T-helper 17 cell (primary cell): ENCODE measurements around the gene PDZRN3. TPM values are rescaled to one million over a fixed set of nuclear protein-coding genes. Genes with fewer than 3 reads are reported as not detected.
"Not testable (repeated sequence)": the region's sequence is repeated elsewhere in the genome, so short reads cannot be mapped to it uniquely, and the experiment has no call there.

Experiments used
- ATAC-seq: fragments of 150-1000 bp; cut with Tn5 transposase; 2 replicates; pipeline ENCODE4 v1.10.0; 2021; ENCODE audit warnings: mild to moderate bottlenecking, moderate library complexity
- DNase-seq, 3 donors: peaks; one replicate each; pipeline versions ENCODE4 v3.0.0 to v3.0.0-alpha.2; 2020 to 2021
- H3K9me3 ChIP-seq: one replicate; pipeline ENCODE4 v1.7.0; 2013; ENCODE audit warnings: low read length, mild to moderate bottlenecking; ENCODE audit not compliant: control insufficient read depth, poor library complexity, severe bottlenecking
- H3K27ac Mint-ChIP-seq: one replicate; pipeline ENCODE4 v1.8.0; 2022; ENCODE audit warnings: mild to moderate bottlenecking, moderate library complexity, mixed read lengths
- H3K27me3 Mint-ChIP-seq: one replicate; pipeline ENCODE4 v1.8.0; 2022; ENCODE audit warnings: mixed read lengths
- H3K36me3 Mint-ChIP-seq: one replicate; pipeline ENCODE4 v1.8.0; 2022; ENCODE audit warnings: low read depth, mixed read lengths
- H3K4me1 Mint-ChIP-seq: one replicate; pipeline ENCODE4 v1.8.0; 2022; ENCODE audit warnings: mild to moderate bottlenecking, mixed read lengths
- H3K4me3 Mint-ChIP-seq: one replicate; pipeline ENCODE4 v1.8.0; 2022; ENCODE audit warnings: mild to moderate bottlenecking, moderate library complexity, mixed read lengths
- total RNA-seq, 4 donors: library from RNA in 2 of 4; stranded (reverse) in 2 of 4; gene quantifications; one replicate each; pipeline ENCODE4 v1.2.3 and lab custom pipeline; 2022 to 2026

Gene PDZRN3
- total RNA-seq, 2 donors from 2014 or later: not detected

- ATAC-seq (no peak), DNase-seq (no peak)
- no peak overlapping the region for H3K4me3 Mint-ChIP-seq
- no peaks in the 10 kb centered on the region for H3K9me3 ChIP-seq
- peaks cover 2% of the 10 kb centered on the region for H3K4me1 Mint-ChIP-seq
- peaks cover 35% of the 10 kb centered on the region for H3K27me3 Mint-ChIP-seq
- H3K27ac Mint-ChIP-seq: no peak overlapping the region
- no peaks in the 10 kb centered on the region for H3K36me3 Mint-ChIP-seq
Measured at GRCh38 chr3:73573204-73573603, 51.5 kb downstream of the PDZRN3 start.

- no peak overlapping the region for H3K4me3 Mint-ChIP-seq
- peaks cover 35% of the 10 kb centered on the region for H3K27me3 Mint-ChIP-seq
- H3K9me3 ChIP-seq: no peaks in the 10 kb centered on the region
- ATAC-seq: no peak
- H3K36me3 Mint-ChIP-seq: no peaks in the 10 kb centered on the region
- no peak for DNase-seq
- peaks cover 2% of the 10 kb centered on the region for H3K4me1 Mint-ChIP-seq
- H3K27ac Mint-ChIP-seq: no peak overlapping the region
Measured at GRCh38 chr3:73572368-73572767, 52.4 kb downstream of the PDZRN3 start.

- Mint-ChIP-seq H3K4me1 (peaks cover 2% of the 10 kb centered on the region), H3K27me3 (peaks cover 35% of the 10 kb centered on the region), H3K27ac (no peak overlapping the region), H3K36me3 (no peaks in the 10 kb centered on the region), H3K4me3 (no peak overlapping the region)
- ATAC-seq: no peak
- H3K9me3 ChIP-seq: no peaks in the 10 kb centered on the region
- DNase-seq: no peak
Measured at GRCh38 chr3:73571238-73571794, 53.4 kb downstream of the PDZRN3 start.

- peaks cover 35% of the 10 kb centered on the region for H3K27me3 Mint-ChIP-seq
- H3K4me3 Mint-ChIP-seq: no peak overlapping the region
- H3K4me1 Mint-ChIP-seq: peaks cover 2% of the 10 kb centered on the region
- no peaks in the 10 kb centered on the region for H3K36me3 Mint-ChIP-seq
- H3K27ac Mint-ChIP-seq: no peak overlapping the region
- no peaks in the 10 kb centered on the region for H3K9me3 ChIP-seq
- DNase-seq (no peak), ATAC-seq (no peak)
Measured at GRCh38 chr3:73569246-73569760, 55.4 kb downstream of the PDZRN3 start.

GRCh38 chr3:73568371-73568862, 56.3 kb downstream of the PDZRN3 start:
- H3K27me3 Mint-ChIP-seq: peaks cover 35% of the 10 kb centered on the region
- peaks cover 2% of the 10 kb centered on the region for H3K4me1 Mint-ChIP-seq
- no peaks in the 10 kb centered on the region for H3K36me3 Mint-ChIP-seq

GRCh38 chr3:73565374-73565773, 59.4 kb downstream of the PDZRN3 start:
- not testable (repeated sequence) for H3K27me3 Mint-ChIP-seq, ATAC-seq, H3K36me3 Mint-ChIP-seq

More at GRCh38 chr3:73568371-73568862, 56.3 kb downstream of the PDZRN3 start:
- DNase-seq (no peak), ATAC-seq (no peak)
- no peak overlapping the region for H3K4me3 Mint-ChIP-seq
- H3K27ac Mint-ChIP-seq: no peak overlapping the region
- no peaks in the 10 kb centered on the region for H3K9me3 ChIP-seq

GRCh38 chr3:73563896-73564582, 60.7 kb downstream of the PDZRN3 start:
- Mint-ChIP-seq H3K4me1 (no peaks in the 10 kb centered on the region), H3K27ac (no peak overlapping the region), H3K27me3 (no peaks in the 10 kb centered on the region), H3K36me3 (no peaks in the 10 kb centered on the region), H3K4me3 (no peak overlapping the region)
- DNase-seq: no peak
- no peaks in the 10 kb centered on the region for H3K9me3 ChIP-seq
- no peak for ATAC-seq

More at GRCh38 chr3:73565374-73565773, 59.4 kb downstream of the PDZRN3 start:
- DNase-seq, H3K4me3 Mint-ChIP-seq, H3K9me3 ChIP-seq, H3K27ac Mint-ChIP-seq, H3K4me1 Mint-ChIP-seq: not testable (repeated sequence)

GRCh38 chr3:73561494-73561893, 63.2 kb downstream of the PDZRN3 start:
- H3K4me3 Mint-ChIP-seq: no peak overlapping the region
- H3K4me1 Mint-ChIP-seq: no peaks in the 10 kb centered on the region
- H3K27me3 Mint-ChIP-seq: no peaks in the 10 kb centered on the region
- ATAC-seq (no peak), DNase-seq (no peak)
- no peaks in the 10 kb centered on the region for H3K36me3 Mint-ChIP-seq
- H3K27ac Mint-ChIP-seq: no peak overlapping the region
- H3K9me3 ChIP-seq: no peaks in the 10 kb centered on the region

GRCh38 chr3:73559749-73560148, 65.0 kb downstream of the PDZRN3 start:
- no peaks in the 10 kb centered on the region for H3K9me3 ChIP-seq
- Mint-ChIP-seq H3K27me3 (no peaks in the 10 kb centered on the region), H3K27ac (no peak overlapping the region), H3K36me3 (no peaks in the 10 kb centered on the region), H3K4me1 (no peaks in the 10 kb centered on the region), H3K4me3 (no peak overlapping the region)
- DNase-seq: no peak
- no peak for ATAC-seq

GRCh38 chr3:73558727-73559075, 66.0 kb downstream of the PDZRN3 start:
- no peak overlapping the region for H3K4me3 Mint-ChIP-seq
- DNase-seq: no peak
- no peak overlapping the region for H3K27ac Mint-ChIP-seq
- H3K4me1 Mint-ChIP-seq: no peaks in the 10 kb centered on the region
- H3K9me3 ChIP-seq: no peaks in the 10 kb centered on the region
- no peaks in the 10 kb centered on the region for H3K27me3 Mint-ChIP-seq
- ATAC-seq: no peak
- no peaks in the 10 kb centered on the region for H3K36me3 Mint-ChIP-seq

- Mint-ChIP-seq H3K4me1 (no peaks in the 10 kb centered on the region), H3K4me3 (no peak overlapping the region), H3K27ac (no peak overlapping the region), H3K27me3 (no peaks in the 10 kb centered on the region), H3K36me3 (no peaks in the 10 kb centered on the region)
- no peak for ATAC-seq
- H3K9me3 ChIP-seq: no peaks in the 10 kb centered on the region
- DNase-seq: no peak
Measured at GRCh38 chr3:73557986-73558726, 66.6 kb downstream of the PDZRN3 start.

- H3K9me3 ChIP-seq: no peaks in the 10 kb centered on the region
- Mint-ChIP-seq H3K4me1 (no peaks in the 10 kb centered on the region), H3K4me3 (no peak overlapping the region), H3K36me3 (no peaks in the 10 kb centered on the region), H3K27me3 (peaks cover 10% of the 10 kb centered on the region), H3K27ac (no peak overlapping the region)
- no peak for DNase-seq
- ATAC-seq: no peak
Measured at GRCh38 chr3:73556520-73557372, 68.0 kb downstream of the PDZRN3 start.

- ATAC-seq: no peak
- no peaks in the 10 kb centered on the region for H3K36me3 Mint-ChIP-seq
Measured at GRCh38 chr3:73555076-73555475, 69.7 kb downstream of the PDZRN3 start.

More at GRCh38 chr3:73555076-73555475, 69.7 kb downstream of the PDZRN3 start:
- H3K9me3 ChIP-seq: no peaks in the 10 kb centered on the region
- H3K27ac Mint-ChIP-seq: no peak overlapping the region
- H3K4me1 Mint-ChIP-seq: no peaks in the 10 kb centered on the region
- no peak overlapping the region for H3K4me3 Mint-ChIP-seq
- peaks cover 10% of the 10 kb centered on the region for H3K27me3 Mint-ChIP-seq
- DNase-seq: no peak
